Stimulated activated CD4-positive, alpha-beta T cell treated with anti-CD3 and anti-CD28 coated beads, Interleukin-1b, Interleukin-23, amount 100 ng/mL, for 48 hours (primary cell): Measurements from ENCODE around the gene LIPC.

Experiments
- DNase-seq: peaks from one replicate; pipeline ENCODE4 v3.0.0-alpha.2; 2020

The LIPC gene

GRCh38 chr15:58460116-58460790 lies 28.5 kb downstream of the LIPC start:
- DNase-seq = no peak

- no peak for DNase-seq
Measured at GRCh38 chr15:58460872-58461271, 29.1 kb downstream of the LIPC start.

GRCh38 chr15:58462547-58462946 lies 30.8 kb downstream of the LIPC start:
- DNase-seq = no peak

- DNase-seq = no peak
Measured at GRCh38 chr15:58462973-58463663, 31.3 kb downstream of the LIPC start.

- no peak for DNase-seq
Measured at GRCh38 chr15:58463815-58464650, 32.2 kb downstream of the LIPC start.

DNA sequence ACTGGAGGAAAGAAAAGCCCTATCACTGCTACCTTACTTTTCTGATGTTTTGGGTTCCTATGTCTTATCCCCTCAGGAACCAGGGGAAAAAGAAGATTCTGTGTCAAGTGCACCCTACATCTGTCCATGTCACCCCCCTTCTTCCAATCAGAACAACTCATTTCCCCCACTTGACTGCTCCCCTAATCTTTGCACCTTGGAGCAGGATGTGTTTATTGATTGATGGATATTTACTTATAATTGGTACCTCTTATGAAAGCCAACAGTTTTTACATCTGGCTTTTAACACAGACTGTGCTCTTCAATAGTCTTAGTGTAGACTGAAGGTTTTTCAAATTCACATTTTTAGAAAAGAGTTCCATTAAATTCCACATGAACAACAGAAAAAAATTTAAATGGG lies 33.3 kb downstream of the LIPC start:
- no peak for DNase-seq

GRCh38 chr15:58465866-58466517 lies 34.2 kb downstream of the LIPC start:
- no peak for DNase-seq

DNA sequence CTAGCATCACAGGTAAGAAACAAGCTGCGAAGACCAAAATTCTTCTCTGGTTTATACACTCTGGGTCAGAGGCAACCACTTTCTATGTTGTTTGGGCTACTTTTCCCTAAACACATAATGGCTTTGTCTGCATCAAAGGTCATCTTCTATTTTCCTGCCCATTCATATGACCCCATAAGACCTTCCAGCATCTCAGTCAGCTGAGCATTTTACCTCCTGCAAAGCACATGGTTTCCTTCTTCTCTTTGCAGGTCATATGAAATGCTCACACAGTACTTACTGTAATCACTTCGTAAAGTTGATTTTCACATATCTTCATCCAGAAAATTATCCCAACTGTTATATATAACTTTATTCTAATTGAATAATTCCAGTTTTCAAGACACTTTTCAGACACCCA lies 34.8 kb downstream of the LIPC start:
- DNase-seq = no peak

- no peak for DNase-seq
Measured at GRCh38 chr15:58467121-58467721, 35.4 kb downstream of the LIPC start.

DNA sequence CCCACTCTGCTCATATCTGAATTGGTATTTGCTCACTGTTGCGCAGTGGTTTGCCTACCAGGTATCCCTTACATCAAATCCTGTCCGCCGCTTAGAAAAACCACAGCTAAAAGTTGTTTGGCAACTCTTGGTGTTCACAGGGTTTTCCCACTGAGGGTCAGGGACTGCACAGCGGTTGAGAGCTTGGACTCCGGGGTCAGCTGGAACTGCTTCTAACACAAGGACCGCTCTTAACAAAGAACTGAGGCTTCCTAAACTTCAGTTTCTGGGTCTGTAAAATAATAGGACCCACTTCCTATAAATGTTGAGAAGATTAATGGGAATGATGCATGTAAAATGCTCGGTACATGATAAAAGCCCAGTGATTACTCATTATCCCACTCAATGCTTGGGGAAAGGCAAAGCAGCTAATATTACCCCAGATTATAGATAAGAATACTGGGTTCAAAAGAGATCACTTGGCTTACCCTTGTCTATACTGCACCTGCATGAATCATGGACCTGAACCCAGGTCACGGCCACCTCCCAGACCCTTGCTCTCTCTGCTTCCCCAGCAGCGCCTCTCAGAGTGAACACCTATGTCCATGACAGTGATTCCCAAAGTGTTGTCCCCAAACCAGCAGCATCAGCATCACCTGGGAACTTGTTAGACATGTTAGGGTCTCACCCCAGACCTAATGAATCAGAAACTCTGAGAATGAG lies 36.1 kb downstream of the LIPC start:
- DNase-seq = no peak

DNA sequence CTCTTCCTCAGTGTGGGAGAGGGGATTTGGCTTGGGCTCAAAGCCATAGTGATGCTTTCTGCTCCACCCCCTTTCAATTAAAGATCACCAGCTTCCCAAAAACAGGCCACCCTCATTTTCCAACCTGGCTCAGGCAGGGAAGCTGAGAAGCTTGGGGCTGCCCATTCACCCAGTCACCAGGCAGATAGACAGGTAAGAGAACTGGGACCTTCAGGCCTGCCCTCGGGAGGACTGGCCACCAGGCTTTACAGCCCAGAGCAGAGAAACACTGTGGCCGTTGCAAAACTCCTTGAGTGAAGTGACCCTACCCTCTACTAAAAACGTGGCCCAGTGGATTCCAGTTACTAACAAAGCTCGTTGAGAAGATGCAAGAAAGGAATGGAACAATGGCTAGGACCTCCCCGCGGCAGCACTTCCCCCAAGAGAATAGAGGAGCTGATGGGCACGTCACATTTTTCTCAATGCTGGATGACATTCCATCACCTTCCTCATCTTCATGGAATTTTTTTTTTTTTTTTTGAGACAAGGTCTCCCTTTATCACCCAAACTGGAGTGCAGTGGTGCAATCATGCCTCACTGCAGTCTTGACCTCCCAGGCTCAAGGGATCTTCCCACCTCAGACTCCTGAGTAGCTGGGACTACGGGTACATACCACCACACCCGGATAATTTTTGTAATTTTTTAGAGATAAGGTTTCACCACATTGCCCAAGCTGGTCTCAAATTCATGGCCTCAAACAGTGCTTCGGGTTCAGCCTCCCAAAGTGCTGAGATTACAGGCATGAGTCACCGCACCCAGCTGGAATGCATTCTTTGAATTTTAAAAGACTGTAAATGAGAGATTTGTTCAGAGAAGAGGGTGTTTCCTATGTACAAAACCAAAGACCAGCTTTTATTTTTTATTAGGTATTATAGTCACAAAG lies 37.9 kb downstream of the LIPC start:
- DNase-seq = no peak

GRCh38 chr15:58471348-58471747 lies 39.6 kb downstream of the LIPC start:
- no peak for DNase-seq

DNA sequence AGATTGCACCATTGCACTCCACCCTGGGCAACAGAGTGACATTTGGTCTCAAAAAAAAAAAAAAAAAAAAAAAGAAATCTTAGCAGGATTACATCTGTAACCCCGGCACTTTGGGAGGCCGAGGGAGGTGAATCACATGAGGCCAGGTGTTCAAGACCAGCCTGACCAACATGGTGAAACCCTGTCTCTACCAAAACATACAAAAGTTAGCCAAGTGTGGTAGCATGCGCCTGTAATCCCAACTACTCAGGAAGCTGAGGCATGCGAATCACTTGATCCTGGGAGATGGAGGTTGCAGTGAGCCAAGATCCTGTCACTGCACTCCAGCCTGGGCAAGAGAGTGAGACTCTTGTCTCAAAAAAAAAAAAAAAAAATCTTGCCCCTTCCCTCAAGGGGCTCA lies 40.4 kb downstream of the LIPC start:
- DNase-seq = no peak

DNA sequence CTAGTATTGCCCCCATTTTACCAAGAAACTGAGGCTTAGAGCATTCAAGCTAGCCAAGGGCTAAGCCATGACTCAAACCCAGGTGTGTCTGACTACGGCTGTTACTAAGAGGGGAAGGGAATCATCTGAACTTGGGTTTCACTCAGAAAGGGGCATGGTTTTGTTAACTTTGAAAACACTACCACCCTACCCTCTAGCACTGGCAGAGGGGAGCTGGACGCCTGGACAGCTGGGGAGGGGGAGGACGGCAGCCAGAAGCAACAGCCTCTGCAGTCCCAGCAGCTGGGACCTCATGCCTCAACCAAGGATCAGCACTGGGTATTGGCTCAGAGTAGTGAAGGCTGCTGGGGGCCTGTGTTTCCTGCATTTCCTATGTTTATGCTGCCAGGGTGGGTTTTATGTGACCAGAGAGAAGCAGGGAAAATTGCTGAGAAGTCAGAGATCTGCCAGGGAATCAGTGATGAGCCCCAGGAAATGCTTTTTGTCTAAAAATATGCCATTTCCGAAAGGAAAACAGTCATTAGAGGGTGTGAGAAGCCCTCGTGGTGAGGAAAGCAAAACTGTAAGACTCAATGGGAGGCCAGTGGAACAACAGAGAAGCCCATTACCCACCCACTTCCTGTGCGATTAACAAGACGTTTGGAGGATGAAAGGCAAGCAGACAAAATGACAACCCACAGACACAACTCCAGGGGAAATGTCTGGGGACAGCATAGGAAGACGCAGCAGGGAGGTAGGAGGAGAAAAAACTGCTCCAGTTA lies 41.2 kb downstream of the LIPC start:
- DNase-seq = peak; percentile 42

GRCh38 chr15:58473724-58474123 lies 41.9 kb downstream of the LIPC start:
- no peak for DNase-seq

GRCh38 chr15:58474741-58475323 lies 43.0 kb downstream of the LIPC start:
- no peak for DNase-seq

- DNase-seq = no peak
Measured at GRCh38 chr15:58475573-58476524, 44.1 kb downstream of the LIPC start.

DNA sequence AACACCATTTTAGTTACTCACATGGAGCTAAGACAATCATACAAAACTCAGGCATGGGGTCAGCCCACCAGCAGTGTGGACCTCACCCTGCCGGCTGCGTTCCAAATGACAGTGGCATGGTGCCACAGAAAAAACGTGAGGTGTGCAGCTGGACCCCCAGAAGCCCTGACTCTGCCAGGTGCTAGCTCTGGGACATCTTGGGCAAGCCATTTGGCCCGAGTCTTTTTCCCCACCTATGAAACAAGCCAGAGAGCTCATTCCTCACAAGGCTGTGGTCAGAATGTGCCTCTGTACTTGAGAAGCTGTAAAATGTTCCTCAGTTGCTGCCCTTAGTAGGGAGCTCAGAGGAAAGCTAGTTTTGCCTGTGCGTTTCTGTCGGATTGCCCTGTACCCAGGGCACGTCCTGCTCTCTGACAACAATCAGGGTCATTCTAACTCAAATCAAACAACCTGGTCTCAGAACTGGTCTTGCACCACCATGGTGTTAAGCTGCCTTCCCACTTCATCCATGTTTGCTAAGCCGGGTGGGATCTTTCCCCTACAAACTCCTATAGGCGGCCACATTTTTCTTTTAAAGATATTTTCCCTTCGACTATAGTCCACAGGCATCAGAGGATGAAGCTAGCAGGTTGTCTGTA lies 44.9 kb downstream of the LIPC start:
- DNase-seq = no peak
